Hepatocyte (in vitro differentiated cells): ENCODE measurements around the gene HIRIP3. TPM values are rescaled to one million over a fixed set of nuclear protein-coding genes. Genes with fewer than 3 reads are reported as not detected.
A peak's percentile ranks its signal among the peaks of the same experiment; 100 is the strongest.

Experiments
- DNase-seq: peaks from one replicate; pipeline ENCODE4 v3.0.0-alpha.2; 2016; ENCODE audit warnings: low spot score
- H2AFZ ChIP-seq: fragments of 200-600 bp; sonication (generic); 2 replicates; pipeline ENCODE4 v1.6.0; 2016; ENCODE audit warnings: antibody characterized with exemption, mild to moderate bottlenecking
- H3K27ac ChIP-seq: fragments of 200-600 bp; sonication (generic); 2 replicates; pipeline ENCODE4 v1.5.1; 2016; ENCODE audit warnings: mild to moderate bottlenecking
- H3K27me3 ChIP-seq: fragments of 200-600 bp; sonication (generic); 2 replicates; pipeline ENCODE4 v1.6.1; 2016
- H3K36me3 ChIP-seq: fragments of 200-600 bp; sonication (generic); replicated peaks from 2 replicates; pipeline ENCODE4 v1.5.1; 2016; ENCODE audit warnings: low read depth; ENCODE audit not compliant: insufficient read depth
- H3K4me1 ChIP-seq: fragments of 200-600 bp; sonication (generic); 2 replicates; pipeline ENCODE4 v1.5.1; 2016; ENCODE audit warnings: mild to moderate bottlenecking, moderate library complexity; ENCODE audit not compliant: insufficient read depth
- H3K4me2 ChIP-seq: fragments of 200-600 bp; sonication (generic); 2 replicates; pipeline ENCODE4 v1.6.0; 2016
- H3K4me3 ChIP-seq: fragments of 200-600 bp; sonication (generic); 2 replicates; pipeline ENCODE4 v1.5.1; 2016; ENCODE audit warnings: mild to moderate bottlenecking
- H3K79me2 ChIP-seq: fragments of 200-600 bp; sonication (generic); 2 replicates; pipeline ENCODE4 v1.6.0; 2017; ENCODE audit warnings: mild to moderate bottlenecking
- H3K9me2 ChIP-seq: fragments of 200-600 bp; sonication (generic); replicated peaks from 2 replicates; pipeline ENCODE4 v1.6.0; 2017; ENCODE audit warnings: mild to moderate bottlenecking; ENCODE audit not compliant: insufficient read depth
- H3K9me3 ChIP-seq: fragments of 200-600 bp; sonication (generic); 2 replicates; pipeline ENCODE4 v1.5.1; 2016; ENCODE audit warnings: low read depth, mild to moderate bottlenecking
- H4K20me1 ChIP-seq: fragments of 200-600 bp; sonication (generic); 2 replicates; pipeline ENCODE4 v1.6.0; 2016; ENCODE audit warnings: mild to moderate bottlenecking; ENCODE audit not compliant: insufficient read depth, poor library complexity, severe bottlenecking
- CTCF ChIP-seq: fragments of 200-600 bp; sonication (generic); IDR thresholded peaks from 2 replicates; pipeline ENCODE4 v1.5.1; 2016; ENCODE audit warnings: antibody characterized with exemption, mild to moderate bottlenecking; ENCODE audit not compliant: poor library complexity
- EZH2 ChIP-seq: fragments of 200-600 bp; sonication (generic); IDR thresholded peaks from 2 replicates; pipeline ENCODE4 v1.6.1; 2016; ENCODE audit warnings: antibody characterized with exemption, mild to moderate bottlenecking, borderline replicate concordance
- EZH2phosphoT487 ChIP-seq: fragments of 200-600 bp; sonication (generic); IDR thresholded peaks from one replicate; pipeline ENCODE4 v1.6.1; 2018; ENCODE audit warnings: antibody characterized with exemption, mild to moderate bottlenecking, low read depth, moderate library complexity; ENCODE audit not compliant: unreplicated experiment, severe bottlenecking
- WGBS: methylation state at CpG from one replicate; pipeline ENCODE4 v1.1.6; 2016; ENCODE audit warnings: low lambda C conversion rate; ENCODE audit errors: missing lambda C conversion rate; 5-methylcytosine and 5-hydroxymethylcytosine counted together
- polyA plus RNA-seq: library from polyadenylated mRNA; unstranded; fragments of >200 nt; fragmentation: Nextera tagmentation; extraction: Ambion mirVana; gene quantifications from 2 replicates; pipeline ENCODE4 v1.2.1, GENCODE V29; 2016
- total RNA-seq: library from RNA; depleted of rRNA; stranded (reverse); fragments of >200 nt; gene quantifications from 2 replicates; pipeline ENCODE4 v1.2.3, GENCODE V29; 2014

The HIRIP3 gene
- total and polyA plus RNA-seq, 2 experiments from 2014 or later = 10.6 to 12.9 TPM

- peak within 1 kb of the TSS; percentile 64 for H3K4me3 ChIP-seq
- DNase-seq = peak; percentile 98
- WGBS = under 1% methylated on average over 65 of the region's 65 CpGs
- H3K79me2 ChIP-seq = peaks cover 10% of the 10 kb centered on the region
- H3K4me2 ChIP-seq = peak within 1 kb of the TSS; percentile 86
- H3K9me3 ChIP-seq = no peaks in the 10 kb centered on the region
- H2AFZ ChIP-seq = peak within 1 kb of the TSS; percentile 93
- TF ChIP-seq EZH2 = no peak
- no peak for TF ChIP-seq EZH2phosphoT487
- no peak for TF ChIP-seq CTCF
- H4K20me1 ChIP-seq = no peaks in the 10 kb centered on the region
- H3K4me1 ChIP-seq = peaks cover 15% of the 10 kb centered on the region
- H3K27ac ChIP-seq = peak within 1 kb of the TSS; percentile 94
- H3K9me2 ChIP-seq = no peaks in the 10 kb centered on the region
- H3K27me3 ChIP-seq = no peaks in the 10 kb centered on the region
- no peaks in the 10 kb centered on the region for H3K36me3 ChIP-seq
These were observed 721 bp upstream of the HIRIP3 start, which contains the start of gene INO80E for GRCh38 chr16:29995911-29996765. Gene INO80E (plus strand): TSS chr16:29996241. CDS start chr16:29996311, 70 bp downstream.

GRCh38 chr16:29994600-29995323 is 655 bp downstream of the HIRIP3 start:
- peak overlapping the region; percentile 93 for H2AFZ ChIP-seq
- no peaks in the 10 kb centered on the region for H4K20me1 ChIP-seq
- H3K4me3 ChIP-seq = peak overlapping the region; percentile 56
- peak overlapping the region; percentile 94 for H3K27ac ChIP-seq
- peak overlapping the region; percentile 86 for H3K4me2 ChIP-seq
- TF ChIP-seq EZH2 (no peak), EZH2phosphoT487 (no peak), CTCF (no peak)
- WGBS = 24% methylated on average over 23 of the region's 24 CpGs
- peaks cover 10% of the 10 kb centered on the region for H3K79me2 ChIP-seq
- peaks cover 15% of the 10 kb centered on the region for H3K4me1 ChIP-seq
- H3K9me2 ChIP-seq = no peaks in the 10 kb centered on the region
- H3K27me3 ChIP-seq = no peaks in the 10 kb centered on the region
- no peaks in the 10 kb centered on the region for H3K9me3 ChIP-seq
- DNase-seq = no peak
- H3K36me3 ChIP-seq = no peaks in the 10 kb centered on the region

- Histone ChIP-seq H3K36me3 (no peaks in the 10 kb centered on the region), H3K4me1 (peaks cover 15% of the 10 kb centered on the region), H3K27me3 (no peaks in the 10 kb centered on the region), H3K79me2 (peaks cover 10% of the 10 kb centered on the region), H2AFZ (no peak overlapping the region), H3K9me2 (no peaks in the 10 kb centered on the region), H4K20me1 (no peaks in the 10 kb centered on the region), H3K4me3 (no peak overlapping the region), H3K9me3 (no peaks in the 10 kb centered on the region), H3K4me2 (peak overlapping the region; percentile 86), H3K27ac (peak overlapping the region; percentile 94)
- WGBS = 94% methylated on average over 9 of the region's 9 CpGs
- TF ChIP-seq CTCF (no peak), EZH2phosphoT487 (no peak), EZH2 (no peak)
- DNase-seq = no peak
These were observed 1.4 kb downstream of the HIRIP3 start for GRCh38 chr16:29993903-29994599.
